ENCODE measurements around the gene MNT. TPM values are rescaled to one million over a fixed set of nuclear protein-coding genes. Genes with fewer than 3 reads are reported as not detected.

MNT gene
- polyA plus RNA-seq, 1 donor from 2014 or later = 6.1 TPM

GRCh38 chr17:2368359-2368758 lies 32.5 kb downstream of the MNT start:
- Histone ChIP-seq H2AFZ (ENCODE audit: low read depth, low read length) (no peak overlapping the region), H3K9ac (ENCODE audit: low read length) (no peak overlapping the region), H3K9me2 (ENCODE audit: insufficient read depth, low read length) (no peaks in the 10 kb centered on the region), H3F3A (ENCODE audit: insufficient read depth, low read length, poor library complexity, severe bottlenecking) (no peaks in the 10 kb centered on the region), H3K4me3 (ENCODE audit: low read length) (no peak overlapping the region), H3K9me3 (ENCODE audit: low read length) (no peaks in the 10 kb centered on the region), H3K36me3 (ENCODE audit: insufficient read depth, low read length) (no peaks in the 10 kb centered on the region), H3K27me3 (ENCODE audit: insufficient read depth, low read depth, low read length) (no peaks in the 10 kb centered on the region), H4K20me1 (ENCODE audit: insufficient read depth) (no peaks in the 10 kb centered on the region), H3K27ac (ENCODE audit: low read length) (no peak overlapping the region), H3K79me2 (replicated peaks; ENCODE audit: insufficient read depth, low read length) (no peaks in the 10 kb centered on the region), H3K4me2 (ENCODE audit: low read length) (no peak overlapping the region)
- TF ChIP-seq TAF1 (IDR thresholded peaks at IDR 0.05; ENCODE audit: low read depth) (no peak), SMC3 (conservative IDR thresholded peaks at IDR 0.05; ENCODE audit: poor library complexity) (no peak), REST (IDR thresholded peaks at IDR 0.05; ENCODE audit: borderline replicate concordance) (no peak), RAD21 (conservative IDR thresholded peaks at IDR 0.05) (no peak), EP300 (conservative IDR thresholded peaks at IDR 0.05; ENCODE audit: poor library complexity, severe bottlenecking) (no peak), MXI1 (conservative IDR thresholded peaks at IDR 0.05; ENCODE audit: poor library complexity, severe bottlenecking) (no peak), POLR2AphosphoS5 (IDR thresholded peaks at IDR 0.05) (no peak), CTCF (IDR thresholded peaks at IDR 0.05; ENCODE audit: poor library complexity, severe bottlenecking) (no peak)

GRCh38 chr17:2366747-2367494 lies 33.9 kb downstream of the MNT start:
- no peaks in the 10 kb centered on the region for H4K20me1 ChIP-seq (ENCODE audit: insufficient read depth)
- H3F3A ChIP-seq (ENCODE audit: insufficient read depth, low read length, poor library complexity, severe bottlenecking) = no peaks in the 10 kb centered on the region
- H3K27me3 ChIP-seq (ENCODE audit: insufficient read depth, low read depth, low read length) = no peaks in the 10 kb centered on the region
- H3K36me3 ChIP-seq (ENCODE audit: insufficient read depth, low read length) = no peaks in the 10 kb centered on the region
- H2AFZ ChIP-seq (ENCODE audit: low read depth, low read length) = no peak overlapping the region
- no peaks in the 10 kb centered on the region for H3K9me2 ChIP-seq (ENCODE audit: insufficient read depth, low read length)
- no peaks in the 10 kb centered on the region for H3K79me2 ChIP-seq (replicated peaks; ENCODE audit: insufficient read depth, low read length)
- H3K4me3 ChIP-seq (ENCODE audit: low read length) = no peak overlapping the region
- no peak overlapping the region for H3K27ac ChIP-seq (ENCODE audit: low read length)
- H3K9me3 ChIP-seq (ENCODE audit: low read length) = no peaks in the 10 kb centered on the region
- no peak overlapping the region for H3K4me2 ChIP-seq (ENCODE audit: low read length)
- peak; percentile 31 for TF ChIP-seq CTCF (IDR thresholded peaks at IDR 0.05; ENCODE audit: poor library complexity, severe bottlenecking)
- no peak for TF ChIP-seq POLR2AphosphoS5 (IDR thresholded peaks at IDR 0.05)
- TF ChIP-seq REST (IDR thresholded peaks at IDR 0.05; ENCODE audit: borderline replicate concordance) = no peak
- TF ChIP-seq MXI1 (conservative IDR thresholded peaks at IDR 0.05; ENCODE audit: poor library complexity, severe bottlenecking) = no peak
- H3K9ac ChIP-seq (ENCODE audit: low read length) = no peak overlapping the region

Data from neural cell (in vitro differentiated cells).